Activated T-helper 9 cell treated with anti-CD3 and anti-CD28 coated beads, Interleukin-2, amount 50 U/mL, for 16 hours (primary cell): Measurements from ENCODE around the gene VPS13D.
A peak's percentile ranks its signal among the peaks of the same experiment; 100 is the strongest.

ENCODE experiments used
- DNase-seq: peaks from one replicate; pipeline ENCODE4 v3.0.0-alpha.2; 2020; ENCODE audit warnings: low read depth

The VPS13D gene

DNA sequence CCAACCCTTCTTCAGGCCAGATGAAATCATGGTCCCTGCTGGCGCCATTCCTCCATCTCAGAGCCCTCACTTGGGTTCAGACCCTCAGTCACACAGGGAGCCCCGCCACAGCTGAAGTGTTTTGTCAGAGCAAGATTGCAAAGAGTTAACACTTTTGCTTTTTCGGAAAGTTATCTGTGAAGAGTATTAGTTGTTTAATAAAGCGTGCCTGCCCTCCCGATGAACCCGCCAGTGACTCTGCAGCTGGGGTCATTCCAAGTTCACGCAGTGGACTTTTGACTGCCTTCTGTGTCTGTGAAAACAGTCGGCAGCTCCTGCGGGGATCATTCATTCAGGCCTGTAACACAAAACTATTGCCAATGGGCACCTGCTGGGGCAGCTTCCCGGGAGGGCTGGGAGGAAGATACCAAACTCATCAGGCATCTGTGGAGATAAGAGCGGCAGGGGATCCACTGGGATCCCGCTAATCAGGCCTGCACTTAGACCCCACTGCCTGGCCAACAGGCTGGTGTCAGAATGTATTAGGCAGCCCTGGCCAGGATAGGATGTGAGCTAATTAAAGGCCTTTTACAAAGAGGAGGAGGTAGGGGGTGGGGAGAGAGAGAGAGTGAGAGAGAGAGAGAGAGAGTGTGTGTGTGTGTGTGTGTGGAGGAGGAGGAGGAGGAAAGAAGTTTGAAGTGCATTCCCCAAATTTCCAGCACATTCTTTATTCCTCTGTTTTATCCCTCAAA, 203.7 kb downstream of the VPS13D start:
- no peak for DNase-seq

GRCh38 chr1:12434174-12434573, 204.3 kb downstream of the VPS13D start:
- peak; percentile 39 for DNase-seq

- DNase-seq, result no peak
Measured at GRCh38 chr1:12434686-12435085, 204.9 kb downstream of the VPS13D start.

DNA sequence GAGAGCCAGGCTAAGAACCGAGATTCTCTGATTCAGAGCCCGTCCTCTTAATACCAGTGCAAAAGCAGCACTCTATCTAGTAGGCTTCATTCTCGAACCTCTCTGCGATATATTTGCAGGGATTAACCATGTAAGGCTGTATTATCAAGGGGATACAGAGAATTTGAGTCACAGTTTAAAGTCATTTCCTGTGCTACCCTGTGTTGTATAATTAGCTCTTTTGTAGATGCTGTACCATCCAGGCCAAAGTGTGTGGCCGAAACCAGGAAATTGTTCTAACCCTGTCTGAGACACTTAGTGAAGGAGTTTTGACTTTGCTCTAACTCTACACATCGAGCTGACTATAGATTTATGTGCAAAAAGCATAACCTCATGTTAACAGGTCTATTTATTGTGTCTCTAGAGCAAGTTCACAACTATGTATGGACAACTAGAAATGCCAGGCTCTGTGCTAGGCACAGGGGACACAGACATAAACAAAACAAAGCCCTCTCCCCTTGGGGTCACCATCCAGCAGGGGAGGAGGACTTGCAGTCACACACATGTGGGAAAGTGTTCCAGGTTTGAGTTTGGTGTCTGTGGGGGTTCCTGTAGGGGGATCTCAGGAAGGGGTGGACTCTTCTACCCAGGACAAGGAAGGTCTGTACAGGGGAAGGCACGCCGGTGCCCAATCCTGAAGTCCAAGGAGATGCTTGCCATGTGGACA, 206.0 kb downstream of the VPS13D start:
- DNase-seq, result peak; percentile 25

GRCh38 chr1:12436345-12436658, 206.5 kb downstream of the VPS13D start:
- no peak for DNase-seq

GRCh38 chr1:12436817-12437599, 207.2 kb downstream of the VPS13D start:
- no peak for DNase-seq

GRCh38 chr1:12437629-12438028, 207.8 kb downstream of the VPS13D start:
- DNase-seq, result no peak

DNA sequence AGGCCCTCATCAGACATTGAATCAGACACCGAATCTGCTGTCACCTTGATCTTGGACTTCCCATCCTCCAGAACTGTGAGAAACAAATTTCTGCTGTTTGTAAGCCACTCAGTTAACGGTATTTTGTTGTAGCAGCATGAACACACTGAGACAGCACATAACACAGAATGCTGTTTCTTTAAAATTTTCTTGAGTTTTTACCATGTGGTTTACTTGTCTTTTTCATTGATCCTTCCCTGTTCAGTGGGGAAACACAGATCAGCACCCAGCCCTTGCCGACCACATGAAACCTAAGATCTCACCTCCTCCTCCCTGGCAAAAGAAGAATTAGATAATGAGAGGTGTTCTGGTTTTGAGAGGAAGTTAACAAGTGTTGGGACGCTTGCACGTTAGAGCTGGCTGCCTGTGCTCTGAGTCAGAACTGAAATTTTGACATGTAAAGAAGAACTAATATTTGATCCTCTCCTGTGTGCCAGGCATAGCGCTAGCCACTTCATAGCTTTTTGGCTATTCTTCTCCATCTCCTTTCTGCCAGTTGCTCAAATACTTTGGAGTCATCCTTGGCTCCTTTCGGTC, 208.6 kb downstream of the VPS13D start:
- DNase-seq, result peak; percentile 24

GRCh38 chr1:12439073-12439472, 209.2 kb downstream of the VPS13D start:
- DNase-seq, result no peak

GRCh38 chr1:12441414-12442105, 211.7 kb downstream of the VPS13D start:
- no peak for DNase-seq

GRCh38 chr1:12442217-12442616, 212.4 kb downstream of the VPS13D start:
- no peak for DNase-seq

DNA sequence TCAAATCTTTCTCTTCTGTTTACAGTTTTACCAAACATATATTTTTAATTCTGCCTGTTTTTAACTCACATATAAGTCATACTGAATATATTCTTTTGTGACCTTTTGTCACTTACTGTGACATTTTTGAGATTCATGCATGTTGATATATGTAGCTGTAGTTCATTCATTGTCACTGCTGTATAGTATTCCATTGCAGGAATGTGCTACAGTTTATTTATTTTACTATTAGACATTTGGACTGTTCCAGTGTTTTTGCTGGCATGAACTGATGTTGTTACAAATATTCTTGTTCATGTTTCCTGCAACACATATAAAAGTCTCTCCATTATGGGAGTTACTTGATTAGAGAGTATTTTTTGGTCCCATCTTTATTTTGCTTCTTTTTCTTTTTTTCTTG, 213.3 kb downstream of the VPS13D start:
- no peak for DNase-seq

DNA sequence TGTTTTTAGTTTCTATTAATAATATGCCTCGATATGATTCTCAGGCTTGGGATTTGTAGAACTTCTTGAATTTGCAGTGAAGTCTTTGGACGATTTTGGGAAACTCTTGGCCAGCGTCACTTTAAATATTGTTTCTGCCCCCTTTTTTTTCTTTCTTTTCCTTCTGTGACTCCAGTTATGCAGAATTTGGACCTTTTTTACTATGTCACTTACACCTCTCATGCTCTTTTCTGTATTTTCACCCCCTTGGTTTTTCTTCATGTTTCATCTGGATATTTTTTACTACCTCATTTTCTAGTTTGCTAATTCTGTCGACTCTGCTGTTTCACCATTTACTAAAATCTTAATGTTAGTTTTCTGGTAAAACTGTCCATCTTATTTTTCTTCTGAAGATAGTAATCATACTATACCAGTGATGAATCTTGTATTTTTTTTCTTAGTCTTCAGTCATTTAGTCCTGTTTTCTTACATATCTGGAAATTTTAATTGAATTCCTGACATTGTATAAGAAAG, 214.6 kb downstream of the VPS13D start:
- no peak for DNase-seq

DNA sequence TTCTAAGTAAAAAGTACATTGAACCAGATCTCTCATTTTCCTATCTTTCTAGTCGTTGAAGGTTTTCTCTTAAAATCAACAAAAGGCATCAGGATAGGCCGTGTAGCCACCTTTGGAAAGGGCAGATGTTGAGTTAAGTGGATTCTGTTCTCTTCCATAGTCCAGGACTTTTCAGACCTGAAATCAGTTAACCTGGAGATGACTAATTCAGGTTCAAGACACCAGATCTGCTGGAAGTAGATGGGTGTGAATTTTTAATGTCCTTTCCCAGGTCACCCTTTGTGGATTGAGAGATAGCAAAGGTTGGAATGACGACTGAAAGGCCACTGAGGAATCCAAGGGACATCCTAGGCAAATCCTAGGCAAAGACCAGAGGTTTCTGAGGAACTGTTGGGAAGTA, 215.4 kb downstream of the VPS13D start:
- no peak for DNase-seq

DNA sequence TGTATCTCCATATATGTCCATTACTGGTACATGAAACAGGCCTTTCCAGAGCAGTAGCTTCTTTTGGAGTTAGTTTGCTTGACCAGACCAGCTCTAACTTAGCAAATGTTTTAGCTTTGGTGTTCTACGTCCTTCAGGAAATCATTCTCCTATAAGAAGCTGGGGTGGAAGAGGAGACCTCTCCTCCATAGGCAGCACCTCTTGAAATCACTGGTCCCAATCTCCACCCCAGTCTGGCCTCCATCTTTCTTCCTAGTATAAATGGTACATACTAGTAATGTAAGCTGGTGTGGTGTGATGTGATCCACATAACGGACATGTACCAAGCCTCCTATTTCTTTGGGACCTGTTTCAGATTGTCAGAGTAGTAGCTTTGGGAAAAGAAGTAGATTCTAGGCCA, 216.8 kb downstream of the VPS13D start:
- DNase-seq, result no peak

- DNase-seq, result no peak
Measured at GRCh38 chr1:12447307-12447706, 217.5 kb downstream of the VPS13D start.

GRCh38 chr1:12447849-12448312, 218.1 kb downstream of the VPS13D start:
- no peak for DNase-seq

DNA sequence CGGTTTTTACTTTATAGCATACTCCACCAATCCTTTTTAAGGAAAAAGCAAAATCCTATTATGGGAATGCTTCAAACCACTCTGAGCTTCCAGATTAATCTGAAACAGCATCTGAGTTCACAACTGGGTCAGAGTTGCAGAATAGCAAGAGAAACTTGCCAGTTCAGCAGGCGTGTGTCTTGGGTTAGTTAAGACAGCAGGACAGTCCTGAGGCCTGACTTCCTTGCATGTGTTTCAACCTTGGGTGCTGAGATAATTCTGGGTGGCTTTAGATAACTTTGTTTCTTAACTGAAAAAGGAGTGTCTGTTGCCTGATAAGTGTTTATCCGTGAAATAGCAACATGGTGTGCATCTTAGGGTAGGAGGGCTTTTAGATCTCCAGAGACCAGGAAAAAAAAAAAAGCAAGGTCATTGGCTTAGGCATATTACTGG, 218.9 kb downstream of the VPS13D start:
- DNase-seq, result no peak

- DNase-seq, result no peak
Measured at GRCh38 chr1:12450090-12450755, 220.4 kb downstream of the VPS13D start.

- DNase-seq, result no peak
Measured at GRCh38 chr1:12450756-12451559, 221.1 kb downstream of the VPS13D start.
